Activated T-cell treated with anti-CD3 and anti-CD28 coated beads for 48 hours (primary cell): ENCODE data around the gene MBLAC2.

Experiments used
- DNase-seq: peaks from one replicate; pipeline ENCODE4 v3.0.0-alpha.2; 2020; ENCODE audit warnings: low read depth

Gene MBLAC2

DNA sequence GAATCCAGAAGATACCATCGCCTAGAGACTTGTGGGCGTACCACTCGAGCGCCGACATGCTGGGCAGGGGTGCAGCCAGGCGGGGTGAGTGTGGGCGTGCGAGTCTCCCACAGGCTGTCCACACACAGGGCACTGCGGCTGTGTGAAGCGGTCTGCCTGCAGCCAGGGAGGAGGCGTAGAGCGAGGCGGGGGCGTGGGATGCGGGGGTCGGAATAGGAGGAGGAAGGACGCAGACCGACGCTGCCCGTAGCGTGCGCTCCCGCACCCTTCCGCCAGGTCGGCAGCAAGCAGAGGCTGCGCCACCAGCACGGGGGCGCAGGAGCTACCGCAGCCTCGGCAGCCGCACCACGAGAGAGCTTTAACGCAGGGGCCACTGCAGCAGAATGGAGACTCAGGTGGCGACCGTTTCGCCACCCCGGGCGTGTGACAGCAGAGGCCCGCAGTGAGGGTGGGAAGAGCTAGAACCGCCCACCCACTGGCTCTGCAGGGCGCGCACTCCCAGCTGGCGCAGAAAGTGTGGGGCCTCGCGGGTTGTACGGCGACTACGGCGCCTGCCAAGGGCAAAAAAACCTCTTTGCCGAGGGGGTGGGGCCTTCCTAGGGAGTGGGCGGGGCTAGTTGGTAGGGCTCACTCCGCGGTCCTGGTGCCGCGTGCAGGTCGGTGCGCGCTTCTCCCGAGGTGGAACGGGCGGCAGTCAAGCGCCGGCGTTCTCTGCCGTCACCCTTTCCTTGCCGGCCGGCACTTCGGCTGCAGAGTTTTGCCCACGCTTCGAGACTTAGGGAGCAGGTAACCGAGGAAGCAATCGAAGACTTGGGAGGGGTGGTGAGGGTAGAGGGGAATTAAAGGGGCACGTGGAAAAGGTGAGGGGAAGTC, at the start of gene MBLAC2, which contains the start of gene POLR3G:
MBLAC2 (minus strand) TSS at position 537 of the 873 bp plus-strand sequence; CDS start at position 58, 479 bp downstream.
POLR3G (plus strand) TSS at position 630 of the 873 bp plus-strand sequence. CDS start 10,704 bp downstream, outside the sequence.
- DNase-seq: peak; percentile 92

- DNase-seq: no peak
Measured at GRCh38 chr5:90519081-90519480, 44.5 kb upstream of the MBLAC2 start.

DNA sequence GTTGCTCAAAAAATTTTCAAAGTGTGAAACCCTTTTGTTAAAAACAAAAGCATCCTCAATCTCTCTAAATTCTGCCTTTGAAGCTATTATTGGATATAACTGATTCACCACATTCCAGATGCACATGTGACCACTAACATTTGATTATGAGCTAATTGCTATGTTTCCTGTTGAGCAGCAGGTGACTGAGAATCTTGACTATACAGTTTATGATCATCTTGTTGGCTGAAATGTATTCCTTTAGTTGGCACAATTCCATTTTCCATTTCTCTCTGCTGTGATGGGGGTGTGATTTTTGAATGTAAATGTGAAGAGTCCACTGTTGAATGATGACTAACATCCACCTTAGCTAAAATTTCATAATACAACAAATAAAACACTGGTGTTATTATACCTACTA, 44.1 kb upstream of the MBLAC2 start:
- DNase-seq: no peak

DNA sequence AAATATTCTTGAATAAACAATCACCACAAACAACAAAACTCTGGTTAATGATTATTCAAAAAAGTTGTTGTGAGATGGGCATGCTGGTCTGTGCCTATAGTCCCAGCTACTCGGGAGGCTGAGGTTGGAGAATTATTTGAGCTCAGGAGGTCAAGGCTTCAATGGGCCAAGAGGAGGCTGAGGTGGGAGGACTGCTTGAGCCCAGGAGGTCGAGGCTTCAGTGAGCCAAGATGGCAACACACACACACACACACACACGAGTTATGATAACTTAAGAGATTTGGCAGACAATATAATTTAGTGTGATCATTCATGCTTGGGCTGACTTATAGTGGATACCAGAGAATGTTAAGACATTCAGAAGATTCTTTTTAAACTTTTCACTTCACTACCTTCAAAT, 39.9 kb upstream of the MBLAC2 start:
- no peak for DNase-seq

GRCh38 chr5:90510438-90510837, 35.9 kb upstream of the MBLAC2 start:
- no peak for DNase-seq

DNA sequence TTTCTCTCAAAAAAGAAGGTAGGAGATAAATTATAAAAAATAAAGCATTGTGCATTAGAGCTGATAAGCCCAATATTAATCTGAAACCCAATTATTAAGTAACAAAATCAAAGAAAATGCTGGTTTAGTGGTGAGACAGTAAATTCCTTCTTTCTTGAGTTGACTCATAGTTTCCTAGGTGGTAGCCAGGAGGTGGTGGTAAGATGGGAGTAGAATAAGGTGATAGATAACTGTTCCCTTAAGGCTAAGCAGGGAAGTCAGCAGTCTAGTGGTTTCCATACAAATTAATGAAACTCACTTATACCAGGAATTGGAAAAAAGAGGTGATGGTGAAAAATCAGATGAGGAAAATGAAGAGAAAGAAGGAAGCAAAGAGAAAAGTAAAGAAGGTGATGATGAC, 31.6 kb upstream of the MBLAC2 start:
- DNase-seq: no peak

GRCh38 chr5:90504743-90505142, 30.2 kb upstream of the MBLAC2 start:
- no peak for DNase-seq

DNA sequence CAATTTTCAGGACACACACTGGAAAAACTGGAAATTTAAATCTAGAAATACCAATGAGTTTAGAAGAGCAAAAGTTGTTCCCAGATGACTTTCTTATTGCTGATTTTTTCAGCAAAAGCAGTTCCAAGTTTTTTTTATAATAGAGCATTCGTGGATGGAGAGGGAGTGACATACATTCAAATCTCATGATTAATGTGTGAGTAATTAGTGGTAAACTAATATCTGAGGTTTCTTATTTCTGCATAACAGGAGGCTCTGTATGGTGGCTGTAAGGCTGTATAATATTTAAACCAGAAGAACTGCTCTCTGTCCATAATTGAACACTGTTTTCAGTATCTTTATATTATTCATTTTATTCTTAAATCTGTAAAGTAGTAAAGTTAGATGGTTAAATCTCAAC, 29.0 kb upstream of the MBLAC2 start:
- no peak for DNase-seq

DNA sequence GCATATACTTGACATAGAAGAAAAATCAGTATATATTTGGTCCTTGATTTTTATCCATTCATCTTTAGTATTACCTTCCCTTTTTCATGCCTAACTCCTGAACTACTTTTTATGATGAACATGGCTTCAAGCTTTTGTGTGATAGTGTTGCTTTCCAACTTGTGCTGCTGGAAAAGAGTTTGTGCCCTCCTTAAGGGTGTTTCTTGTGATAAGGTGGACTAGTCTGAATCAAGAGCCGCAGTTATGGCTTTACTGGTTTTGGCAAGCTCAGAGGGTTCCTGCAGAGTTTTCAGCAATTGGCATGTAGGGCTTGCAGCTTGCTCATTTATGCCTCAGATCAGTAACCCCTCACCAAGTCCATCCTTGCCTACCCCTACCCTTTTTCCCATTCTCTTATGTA, 20.6 kb upstream of the MBLAC2 start:
- no peak for DNase-seq

GRCh38 chr5:90494043-90494442, 19.5 kb upstream of the MBLAC2 start:
- no peak for DNase-seq

GRCh38 chr5:90488791-90489190, 14.2 kb upstream of the MBLAC2 start:
- no peak for DNase-seq

GRCh38 chr5:90484540-90484939, 10.0 kb upstream of the MBLAC2 start:
- DNase-seq: no peak

DNA sequence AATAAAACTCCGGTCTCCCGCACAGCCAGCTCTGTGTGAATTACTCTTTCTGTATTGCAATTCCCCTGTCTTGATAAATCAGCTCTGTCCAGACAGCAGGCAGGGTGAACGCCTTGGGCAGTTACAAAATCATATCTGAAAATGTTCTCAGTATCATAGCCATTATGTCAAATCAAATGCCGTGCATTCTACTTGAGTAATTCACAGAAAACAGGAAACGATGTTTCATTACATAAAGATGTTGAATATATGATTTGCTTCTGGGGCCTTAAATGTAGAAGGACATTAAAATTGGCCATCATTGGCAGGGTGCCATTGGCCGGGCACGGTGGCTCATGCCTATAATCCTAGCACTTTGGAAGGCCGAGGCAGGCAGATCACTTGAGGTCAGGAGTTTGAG, 8.6 kb upstream of the MBLAC2 start:
- DNase-seq: no peak

DNA sequence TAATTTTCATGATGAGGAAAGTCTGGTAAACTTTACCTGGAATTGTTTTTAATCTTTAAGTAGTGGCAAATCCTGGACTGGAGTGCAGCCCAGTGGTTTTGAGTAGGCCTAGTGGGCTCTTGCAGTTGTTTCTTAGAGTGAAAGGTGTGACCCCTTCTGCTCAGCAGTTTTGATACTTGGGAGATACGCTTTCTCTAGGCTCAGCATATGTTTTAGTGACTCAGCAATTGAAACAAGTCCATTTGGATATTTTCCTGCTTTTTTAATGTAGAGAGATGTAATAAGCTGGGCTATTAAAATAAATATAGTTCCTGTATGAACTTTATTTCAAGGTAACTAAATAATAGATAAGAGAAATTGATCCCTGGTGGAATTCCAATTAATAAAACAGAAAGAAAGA, 6.1 kb upstream of the MBLAC2 start:
- no peak for DNase-seq

DNA sequence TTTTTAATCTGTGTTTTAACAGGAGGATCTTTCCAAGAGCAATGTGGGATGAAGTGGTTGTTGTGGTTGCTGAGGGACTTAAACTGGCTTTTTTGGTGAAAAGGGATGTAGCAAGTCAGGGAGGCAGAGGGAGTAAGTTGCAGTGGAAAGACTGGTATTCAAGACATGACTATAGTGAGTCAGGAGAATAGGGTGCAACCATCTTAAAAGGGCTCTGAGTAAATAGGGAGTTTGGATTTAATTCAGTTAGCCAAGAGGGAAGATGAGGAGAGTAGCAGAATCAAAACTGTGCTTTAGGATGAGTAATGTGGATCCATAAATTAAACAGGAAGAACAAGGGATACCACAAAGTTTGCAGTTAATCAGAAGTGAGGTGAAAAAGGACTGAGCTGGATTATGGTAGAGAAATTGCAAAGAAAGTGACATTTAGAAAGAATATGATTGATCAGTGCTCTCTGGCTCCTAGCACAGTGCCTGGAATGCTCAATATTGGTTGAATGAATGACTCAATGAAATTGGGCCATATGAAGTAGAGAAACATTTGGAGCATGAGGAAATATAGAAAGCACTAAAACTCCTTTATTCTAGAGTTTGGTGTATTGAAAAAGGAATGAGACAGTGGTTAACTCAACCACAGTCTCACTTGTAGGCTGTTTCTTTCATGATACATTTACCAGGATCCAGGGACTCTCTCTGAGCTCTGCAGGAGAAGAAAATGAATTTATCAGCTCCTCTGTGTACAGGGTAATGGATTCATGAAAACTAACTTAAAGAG, 5.2 kb upstream of the MBLAC2 start:
- no peak for DNase-seq

DNA sequence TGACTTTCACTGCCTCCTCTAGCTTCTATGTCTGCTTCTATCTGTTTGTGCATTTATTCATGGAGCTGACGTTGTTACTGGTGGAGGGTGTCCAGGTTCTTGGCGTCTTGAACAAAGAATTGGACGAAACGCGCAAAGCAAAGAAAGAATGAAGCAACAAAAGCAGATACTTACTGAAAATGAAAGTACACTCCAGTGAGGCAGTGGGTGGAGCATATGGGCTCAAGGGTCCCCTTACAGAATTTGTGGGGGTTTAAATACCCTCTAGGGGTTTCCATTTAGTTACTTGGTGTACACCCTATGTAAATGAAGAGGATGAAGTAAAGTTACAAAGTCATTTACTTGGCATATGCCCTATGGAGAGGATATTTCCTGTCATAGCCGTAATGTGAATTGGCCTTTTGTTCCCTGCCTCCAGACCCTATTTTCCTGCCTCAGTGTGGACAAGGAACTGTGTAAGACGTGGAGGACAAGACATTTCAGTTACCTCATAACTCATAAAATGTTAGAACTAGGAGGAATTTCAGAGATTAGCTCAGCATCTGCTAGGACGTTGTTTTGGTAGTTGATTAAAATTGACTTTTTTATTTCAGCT, 3.1 kb upstream of the MBLAC2 start:
- no peak for DNase-seq

DNA sequence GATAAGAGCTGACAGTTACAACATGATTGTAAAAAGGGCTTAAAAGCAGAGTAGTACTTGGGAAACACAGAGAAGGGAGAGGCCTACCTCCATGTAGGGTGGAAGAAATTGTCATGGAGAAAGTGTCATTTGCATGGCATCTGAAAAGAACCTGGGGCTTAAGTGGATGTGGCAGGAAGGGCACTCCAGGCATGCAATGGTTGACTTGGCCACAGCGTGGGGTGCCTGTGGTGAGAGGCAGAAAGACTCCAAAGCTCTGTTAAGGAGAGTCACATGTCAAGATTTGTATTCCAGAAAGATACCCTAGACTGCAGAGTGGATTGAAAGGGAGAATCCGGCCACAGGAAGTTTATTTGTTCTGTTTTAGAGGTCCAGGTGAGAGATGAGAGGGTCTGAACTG, 2.5 kb upstream of the MBLAC2 start:
- no peak for DNase-seq

DNA sequence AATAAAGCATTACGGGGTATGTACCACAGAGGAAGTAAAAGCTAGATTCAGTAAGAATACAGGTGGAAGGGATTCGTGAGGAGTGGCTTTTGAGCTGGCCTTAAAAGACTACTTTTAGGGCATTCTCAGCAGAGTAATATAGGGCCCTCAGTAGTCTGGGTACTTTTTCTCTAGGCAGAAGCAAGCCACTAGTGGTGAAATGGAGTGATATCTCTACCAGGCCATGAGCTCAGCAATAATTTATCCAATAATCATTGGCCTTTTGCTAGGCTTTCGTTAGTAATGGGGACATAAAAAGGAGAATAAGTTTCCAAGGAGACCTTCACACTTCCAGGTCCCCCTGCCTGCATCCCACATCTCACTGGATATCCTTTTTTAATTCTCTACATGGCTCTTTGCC, 1.8 kb upstream of the MBLAC2 start:
- DNase-seq: no peak

GRCh38 chr5:90475436-90475980, 937 bp upstream of the MBLAC2 start:
- no peak for DNase-seq

- DNase-seq: no peak
Measured at GRCh38 chr5:90473396-90474234, 956 bp downstream of the MBLAC2 start.

- no peak for DNase-seq
Measured at GRCh38 chr5:90472783-90473395, 1.7 kb downstream of the MBLAC2 start.
